Esophagus muscularis mucosa (tissue), 4 donors: ENCODE results near the gene ACACA. TPM values are rescaled to one million over a fixed set of nuclear protein-coding genes. Genes with fewer than 3 reads are reported as not detected.

ENCODE experiments used
- DNase-seq: peaks from one replicate; pipeline ENCODE4 v3.0.0-alpha.2; 2017; ENCODE audit errors: extremely low spot score
- H3K27ac ChIP-seq, 4 donors: fragments of 200-600 bp; sonication (generic); replicated peaks in 1 of 4; 1 replicate in 3 of 4; 2 replicates in 1 of 4; pipeline ENCODE4 v1.5.1; 2016 to 2019; ENCODE audit warnings: mild to moderate bottlenecking in 1 of 4
- H3K27me3 ChIP-seq, 4 donors: fragments of 200-600 bp; sonication (generic); one replicate each; pipeline versions ENCODE4 v1.5.1 to v1.6.0; 2016 to 2019
- H3K36me3 ChIP-seq, 4 donors: fragments of 200-600 bp; sonication (generic); one replicate each; pipeline ENCODE4 v1.5.1; 2016 to 2019
- H3K4me1 ChIP-seq, 4 donors: fragments of 200-600 bp; sonication (generic); one replicate each; pipeline ENCODE4 v1.5.1; 2016 to 2019
- H3K4me3 ChIP-seq, 4 donors: fragments of 200-600 bp; sonication (generic); 1 replicate in 2 of 4; 2 replicates in 2 of 4; pipeline ENCODE4 v1.5.1; 2016 to 2019; ENCODE audit warnings: mild to moderate bottlenecking in 4 of 4, moderate library complexity in 1 of 4
- H3K9me3 ChIP-seq, 4 donors: fragments of 200-600 bp; sonication (generic); 1 replicate in 3 of 4; 2 replicates in 1 of 4; pipeline ENCODE4 v1.5.1; 2016 to 2019
- CTCF ChIP-seq, 3 experiments: fragments of 200-600 bp in 2 of 3; fragments of 450-650 bp in 1 of 3; sonication (generic) in 2 of 3; IDR thresholded peaks; one replicate each; pipeline ENCODE4 v1.5.1; 2017 to 2019; ENCODE audit warnings: antibody characterized with exemption in 3 of 3, mild to moderate bottlenecking in 2 of 3, moderate library complexity in 1 of 3
- EP300 ChIP-seq: sonication (generic); formaldehyde crosslinking; IDR thresholded peaks from one replicate; pipeline ENCODE4 v1.6.1; 2017; ENCODE audit warnings: antibody characterized with exemption
- POLR2A ChIP-seq: fragments of 450-650 bp; IDR thresholded peaks from one replicate; pipeline ENCODE4 v1.6.1; 2017; ENCODE audit warnings: antibody characterized with exemption, moderate library complexity, mild to moderate bottlenecking, low read depth
- POLR2AphosphoS5 ChIP-seq, 2 donors: sonication (generic); formaldehyde crosslinking; IDR thresholded peaks; one replicate each; pipeline ENCODE4 v1.6.1; 2017; ENCODE audit warnings: antibody characterized with exemption in 2 of 2
- WGBS: methylation state at CpG from one replicate; pipeline ENCODE4 v1.1.5; 2018; 5-methylcytosine and 5-hydroxymethylcytosine counted together
- intact Hi-C: fragments of 100-400 bp; cut with DNase I; formaldehyde crosslinking; loops from one replicate; pipeline ENCODE4 v1.15.1; 2023
- total RNA-seq, 4 donors: library from RNA; depleted of rRNA; stranded (reverse); fragments of >200 nt; gene quantifications; one replicate each; pipeline versions ENCODE4 v1.1.0 to v1.2.1, GENCODE V29; 2016

Gene ACACA
- total RNA-seq, 4 donors from 2014 or later: 34.0 to 58.0 (median 50.5) TPM

- TF ChIP-seq CTCF (IDR thresholded peaks at IDR 0.05) (no peak), EP300 (no peak), POLR2AphosphoS5 (IDR thresholded peaks at IDR 0.05) (no peak), POLR2A (no peak)
- Histone ChIP-seq H3K27me3 (no peaks in the 10 kb centered on the region), H3K4me1 (no peaks in the 10 kb centered on the region), H3K27ac (no peak overlapping the region), H3K4me3 (no peak overlapping the region), H3K36me3 (peaks cover 19 to 96% (median 77%) of the 10 kb centered on the region in 4 donors), H3K9me3 (no peaks in the 10 kb centered on the region)
- 93% methylated on average over 1 of the region's 1 CpG for WGBS
- intact Hi-C loops: no loop called here
- no peak for DNase-seq
Measured at GRCh38 chr17:37425268-37425667, 18.6 kb upstream of the ACACA start.

GRCh38 chr17:37422971-37423625, 16.5 kb upstream of the ACACA start:
- no peak for DNase-seq
- H3K4me1 ChIP-seq: no peaks in the 10 kb centered on the region
- no peak overlapping the region for H3K27ac ChIP-seq
- TF ChIP-seq POLR2AphosphoS5 (IDR thresholded peaks at IDR 0.05) (no peak), CTCF (IDR thresholded peaks at IDR 0.05) (no peak), EP300 (no peak), POLR2A (no peak)
- intact Hi-C loops: no loop called here
- no peaks in the 10 kb centered on the region for H3K27me3 ChIP-seq
- H3K36me3 ChIP-seq: peaks cover 16 to 96% (median 78%) of the 10 kb centered on the region in 4 donors
- WGBS: 93% methylated on average over 4 of the region's 4 CpGs
- no peaks in the 10 kb centered on the region for H3K9me3 ChIP-seq
- H3K4me3 ChIP-seq: no peak overlapping the region

- no peaks in the 10 kb centered on the region for H3K9me3 ChIP-seq
- H3K27me3 ChIP-seq: no peaks in the 10 kb centered on the region
- WGBS: 81% methylated on average over 2 of the region's 2 CpGs
- H3K36me3 ChIP-seq: peaks cover 25 to 90% (median 70%) of the 10 kb centered on the region in 4 donors
- no peaks in the 10 kb centered on the region for H3K4me1 ChIP-seq
- intact Hi-C loops: no loop called here
- no peak overlapping the region for H3K4me3 ChIP-seq
- H3K27ac ChIP-seq: no peak overlapping the region
- no peak for TF ChIP-seq CTCF (IDR thresholded peaks at IDR 0.05)
- TF ChIP-seq EP300: no peak
- no peak for TF ChIP-seq POLR2AphosphoS5 (IDR thresholded peaks at IDR 0.05)
- TF ChIP-seq POLR2A: no peak
- DNase-seq: no peak
Measured at GRCh38 chr17:37417852-37418251, 11.2 kb upstream of the ACACA start.

GRCh38 chr17:37413875-37414519, 7.4 kb upstream of the ACACA start:
- Histone ChIP-seq H3K4me1 (no peaks in the 10 kb centered on the region), H3K9me3 (no peaks in the 10 kb centered on the region), H3K4me3 (no peak overlapping the region), H3K27me3 (no peaks in the 10 kb centered on the region), H3K36me3 (peaks cover 31 to 77% (median 66%) of the 10 kb centered on the region in 4 donors), H3K27ac (no peak overlapping the region)
- intact Hi-C loops: no loop called here
- no peak for DNase-seq
- TF ChIP-seq EP300 (no peak), POLR2A (no peak), CTCF (IDR thresholded peaks at IDR 0.05) (no peak), POLR2AphosphoS5 (IDR thresholded peaks at IDR 0.05) (no peak)
- 94% methylated on average over 7 of the region's 7 CpGs for WGBS
